Heart left ventricle (tissue), 16 donors: Measurements from ENCODE around the gene TENM3. TPM values are rescaled to one million over a fixed set of nuclear protein-coding genes. Genes with fewer than 3 reads are reported as not detected.

ENCODE experiments used
- ATAC-seq, 4 donors: fragments of 200-7000 bp; cut with Tn5 transposase; one replicate each; pipeline ENCODE4 v1.9.1; 2020 to 2022; ENCODE audit warnings: moderate library complexity in 4 of 4, mild to moderate bottlenecking in 3 of 4, moderate number of reproducible peaks in 1 of 4
- DNase-seq, 5 donors: peaks; one replicate each; pipeline ENCODE4 v3.0.0-alpha.2; 2020
- H3K27ac ChIP-seq, 12 donors: fragments of 200-600 bp; sonication (generic) in 4 of 12; one replicate each; pipeline versions ENCODE4 v1.5.0 to v1.8.0; 2016 to 2022; ENCODE audit warnings: mild to moderate bottlenecking in 2 of 12
- H3K27me3 ChIP-seq, 9 donors: fragments of 200-600 bp; sonication (generic) in 2 of 9; one replicate each; pipeline versions ENCODE4 v1.5.1 to v1.8.0; 2016 to 2022; ENCODE audit warnings: mild to moderate bottlenecking in 3 of 9
- H3K36me3 ChIP-seq, 9 donors: fragments of 200-600 bp; sonication (generic) in 2 of 9; one replicate each; pipeline versions ENCODE4 v1.5.0 to v1.8.0; 2018 to 2022; ENCODE audit warnings: mild to moderate bottlenecking in 2 of 9
- H3K4me1 ChIP-seq, 12 donors: fragments of 200-600 bp; sonication (generic) in 4 of 12; one replicate each; pipeline versions ENCODE4 v1.5.0 to v1.8.0; 2016 to 2022; ENCODE audit warnings: mild to moderate bottlenecking in 3 of 12
- H3K4me3 ChIP-seq, 12 donors: fragments of 200-600 bp; sonication (generic) in 4 of 12; one replicate each; pipeline versions ENCODE4 v1.5.0 to v1.8.0; 2017 to 2022; ENCODE audit warnings: mild to moderate bottlenecking in 9 of 12, moderate library complexity in 4 of 12
- H3K9me3 ChIP-seq, 12 donors: fragments of 200-600 bp; sonication (generic) in 4 of 12; one replicate each; pipeline versions ENCODE4 v1.5.0 to v1.8.0; 2016 to 2022; ENCODE audit warnings: mild to moderate bottlenecking in 1 of 12
- CTCF ChIP-seq, 12 donors: fragments of 200-600 bp; sonication (generic) in 4 of 12; IDR thresholded peaks; one replicate each; pipeline versions ENCODE4 v1.5.0 to v1.8.0; 2018 to 2022; ENCODE audit warnings: antibody characterized with exemption in 12 of 12, mild to moderate bottlenecking in 5 of 12
- POLR2A ChIP-seq, 2 donors: fragments of 450-650 bp; IDR thresholded peaks; one replicate each; pipeline ENCODE4 v1.6.1; 2017; ENCODE audit warnings: antibody characterized with exemption in 2 of 2, mild to moderate bottlenecking in 2 of 2, moderate library complexity in 2 of 2
- whole genome bisulfite sequencing, 4 donors: extraction: QIAGEN DNeasy Blood & Tissue Kit in 2 of 4; methylation state at CpG; one replicate each; pipeline versions ENCODE4 v1.1.5 to v1.1.7; 2013 to 2018; 5-methylcytosine and 5-hydroxymethylcytosine counted together
- intact Hi-C, 10 donors: fragments of 100-400 bp; cut with DNase I; formaldehyde crosslinking; loops; one replicate each; pipeline versions ENCODE4 v1.11.1 to v1.14.2; 2022
- polyA plus RNA-seq, 2 donors: library from polyadenylated mRNA; stranded (reverse); fragments of 200-250 nt; gene quantifications; one replicate each; pipeline ENCODE4 v1.2.3, GENCODE V29; 2013
- total RNA-seq, 9 donors: library from RNA; depleted of rRNA in 2 of 9; stranded (reverse); fragments of >200 nt in 2 of 9; fragmentation: NEBNext Ultra II Directional in 3 of 9; extraction: Animal tissue kit (Norgen Biotek cat#: 25700) in 3 of 9; gene quantifications; one replicate each; pipeline versions ENCODE4 v1.1.0 to v1.2.4, GENCODE V29; 2016 to 2023
- donor health status: ischemic (EF 13 %, LVEDD 7.1; RV severe dilation, severe dysfunction).
- donor health status: healthy with polysubstance abuse.
- donor health status: DM: no; HTN: yes; CAD: no.
- donor health status: DM: no; HTN: no; CAD: no.
- donor health status: ischemic (EF 25% LVEDD 6.9; RV normal size, moderate dysfunction).
- donor health status: ischemic (EF 25% LVEDD 5.7; RV mildly dilated, moderate dysfunction).
- donor health status: healthy.
- donor health status: DM: yes; HTN: yes; CAD: no.
- donor health status: ischemic (EF 35%, LVEDD 5.7; RV mildly dilated, moderate dysfunction).
- donor health status: nonischemic (EF 11% LVEDD 7.7; RV severe dilation, severe dysfunction).
- donor health status: DM: yes; HTN: yes; CAD: no.
- donor health status: PGD.
- donor health status: ischemic (EF 29% LVEDD 5.4; RV normal size, mild dysfunction).
- donor health status: nonischemic (EF 23%, LVEDD 6.1; RV moderate dilation, normal function).

Gene TENM3
- total and polyA plus RNA-seq, 11 donors = 0.19 to 10.3 (median 2.5) TPM

GRCh38 chr4:182213004-182213403, 30.2 kb upstream of the TENM3 start:
- Histone ChIP-seq H3K27me3 (peaks cover 0 to 7% (median 0%) of the 10 kb centered on the region in 9 donors), H3K36me3 (no peaks in the 10 kb centered on the region), H3K4me3 (no peak overlapping the region), H3K27ac (no peak overlapping the region), H3K4me1 (peaks cover 0 to 7% (median 0%) of the 10 kb centered on the region in 12 donors), H3K9me3 (no peaks in the 10 kb centered on the region)
- WGBS, 4 donors = 74 to 90% (median 79%) methylated on average over 1 of the region's 1 CpG
- TF ChIP-seq POLR2A (IDR thresholded peaks at IDR 0.05) (no peak), CTCF (IDR thresholded peaks at IDR 0.05) (no peak)
- intact Hi-C loops = no loop called here
- DNase-seq (no peak), ATAC-seq (no peak)

DNA sequence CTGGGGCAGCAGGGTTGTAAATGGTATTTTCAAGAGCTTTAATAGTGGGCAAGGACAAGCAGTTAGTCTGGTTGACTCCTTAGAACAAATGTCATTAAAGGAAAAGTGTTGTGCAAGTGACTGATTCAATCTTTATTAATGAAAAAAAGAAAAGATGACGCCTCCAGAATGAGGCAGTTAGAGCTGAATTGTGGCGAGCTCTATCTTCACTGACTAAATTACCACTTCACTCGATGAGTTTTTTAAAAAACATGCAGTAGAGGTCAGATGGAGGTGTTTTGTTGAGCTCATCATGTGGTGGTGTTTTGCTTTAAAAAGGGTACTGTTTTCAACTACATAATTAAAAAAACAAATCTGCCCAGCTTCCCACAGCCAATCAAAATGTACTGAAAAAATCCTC, 28.1 kb upstream of the TENM3 start:
- DNase-seq (no peak), ATAC-seq (no peak)
- H3K27ac ChIP-seq = no peak overlapping the region
- WGBS, 4 donors = 63 to 80% (median 69%) methylated on average over 3 of the region's 3 CpGs
- no peaks in the 10 kb centered on the region for H3K9me3 ChIP-seq
- peaks cover 0 to 6% (median 0%) of the 10 kb centered on the region in 12 donors for H3K4me1 ChIP-seq
- intact Hi-C loops = no loop called here
- TF ChIP-seq POLR2A (IDR thresholded peaks at IDR 0.05) (no peak), CTCF (IDR thresholded peaks at IDR 0.05) (no peak)
- no peaks in the 10 kb centered on the region for H3K36me3 ChIP-seq
- no peak overlapping the region for H3K4me3 ChIP-seq
- peaks cover 0 to 7% (median 0%) of the 10 kb centered on the region in 9 donors for H3K27me3 ChIP-seq

GRCh38 chr4:182216005-182216404, 27.2 kb upstream of the TENM3 start:
- intact Hi-C loops = no loop called here
- H3K4me3 ChIP-seq = no peak overlapping the region
- H3K27ac ChIP-seq = no peak overlapping the region
- no peaks in the 10 kb centered on the region for H3K36me3 ChIP-seq
- peaks cover 0 to 6% (median 0%) of the 10 kb centered on the region in 12 donors for H3K4me1 ChIP-seq
- ATAC-seq = no peak
- no peak for TF ChIP-seq POLR2A (IDR thresholded peaks at IDR 0.05)
- no peak for TF ChIP-seq CTCF (IDR thresholded peaks at IDR 0.05)
- H3K27me3 ChIP-seq = peaks cover 0 to 7% (median 0%) of the 10 kb centered on the region in 9 donors
- no peak for DNase-seq
- WGBS, 4 donors = 80 to 95% (median 88%) methylated on average over 5 of the region's 5 CpGs
- H3K9me3 ChIP-seq = no peaks in the 10 kb centered on the region

DNA sequence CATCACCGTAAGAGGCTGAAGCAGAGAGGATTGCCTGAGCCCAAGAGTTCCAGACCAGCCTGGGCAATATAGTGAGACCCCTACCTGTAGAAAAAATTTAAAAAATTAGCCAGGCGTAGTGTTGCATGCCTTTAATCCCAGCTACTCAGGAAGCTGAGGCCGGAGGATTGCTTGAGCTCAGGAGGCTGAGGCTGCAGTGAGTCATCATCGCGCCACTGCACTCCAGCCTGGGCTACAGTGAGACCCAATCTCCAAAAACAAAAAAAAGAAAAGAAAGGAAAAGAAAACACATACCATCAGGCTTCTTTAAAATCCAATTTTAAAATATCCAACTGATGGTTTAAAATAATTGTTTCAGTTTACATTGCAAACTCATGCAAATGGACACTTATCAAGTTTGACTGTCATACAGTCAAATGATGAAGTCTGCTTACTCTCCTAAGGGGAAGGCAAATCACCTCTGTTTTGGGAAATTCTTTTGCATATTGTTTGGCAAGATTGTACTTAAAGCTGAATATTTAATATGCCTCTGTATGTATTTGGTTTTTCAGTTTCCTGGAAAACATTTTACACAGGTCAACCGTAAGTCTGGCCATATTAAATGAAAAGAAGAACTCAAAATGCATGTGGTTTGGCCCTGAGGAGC, 23.7 kb upstream of the TENM3 start:
- TF ChIP-seq POLR2A (IDR thresholded peaks at IDR 0.05) (no peak), CTCF (IDR thresholded peaks at IDR 0.05) (no peak)
- intact Hi-C loops = no loop called here
- Histone ChIP-seq H3K9me3 (no peaks in the 10 kb centered on the region), H3K4me3 (no peak overlapping the region), H3K27ac (no peak overlapping the region), H3K4me1 (no peaks in the 10 kb centered on the region), H3K27me3 (peaks cover 0 to 7% (median 0%) of the 10 kb centered on the region in 9 donors), H3K36me3 (no peaks in the 10 kb centered on the region)
- no peak for DNase-seq
- 85 to 89% (median 87%) methylated on average over 6 of the region's 6 CpGs for WGBS, 4 donors
- ATAC-seq = no peak
